Measurements from ENCODE around the gene SPTBN1.

DNA sequence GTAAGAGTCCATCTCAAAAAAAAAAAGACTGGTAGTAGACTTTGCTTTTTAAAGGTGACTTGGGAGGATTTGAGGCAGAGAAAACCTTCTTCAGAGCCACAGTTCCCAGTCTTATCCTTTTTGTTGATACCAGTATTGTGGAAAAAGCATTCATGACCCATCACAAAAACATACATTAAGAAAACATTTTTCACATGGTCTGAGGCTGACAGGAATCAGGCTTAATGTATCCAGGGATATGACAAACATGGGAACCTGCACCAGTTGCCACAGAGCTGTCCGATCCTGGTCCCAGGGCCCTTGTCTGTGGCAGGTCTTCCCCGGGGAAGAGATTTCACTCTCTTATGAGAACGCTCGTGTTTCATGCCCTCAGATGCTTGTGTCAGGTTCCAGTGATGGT is 21.8 kb downstream of the SPTBN1 start:
- TF ChIP-seq, protein P1, sequence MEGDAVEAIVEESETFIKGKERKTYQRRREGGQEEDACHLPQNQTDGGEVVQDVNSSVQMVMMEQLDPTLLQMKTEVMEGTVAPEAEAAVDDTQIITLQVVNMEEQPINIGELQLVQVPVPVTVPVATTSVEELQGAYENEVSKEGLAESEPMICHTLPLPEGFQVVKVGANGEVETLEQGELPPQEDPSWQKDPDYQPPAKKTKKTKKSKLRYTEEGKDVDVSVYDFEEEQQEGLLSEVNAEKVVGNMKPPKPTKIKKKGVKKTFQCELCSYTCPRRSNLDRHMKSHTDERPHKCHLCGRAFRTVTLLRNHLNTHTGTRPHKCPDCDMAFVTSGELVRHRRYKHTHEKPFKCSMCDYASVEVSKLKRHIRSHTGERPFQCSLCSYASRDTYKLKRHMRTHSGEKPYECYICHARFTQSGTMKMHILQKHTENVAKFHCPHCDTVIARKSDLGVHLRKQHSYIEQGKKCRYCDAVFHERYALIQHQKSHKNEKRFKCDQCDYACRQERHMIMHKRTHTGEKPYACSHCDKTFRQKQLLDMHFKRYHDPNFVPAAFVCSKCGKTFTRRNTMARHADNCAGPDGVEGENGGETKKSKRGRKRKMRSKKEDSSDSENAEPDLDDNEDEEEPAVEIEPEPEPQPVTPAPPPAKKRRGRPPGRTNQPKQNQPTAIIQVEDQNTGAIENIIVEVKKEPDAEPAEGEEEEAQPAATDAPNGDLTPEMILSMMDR (conservative IDR thresholded peaks at IDR 0.05; ENCODE audit: low read length) = no peak
- TF ChIP-seq EZH2phosphoT487 (IDR thresholded peaks at IDR 0.05; ENCODE audit: borderline replicate concordance, low read depth, low read length) = no peak

Data from OCI-LY7 (cell line).